ENCODE data around the gene GRAMD4.

GRCh38 chr22:46693634-46694415 lies 73.6 kb downstream of the GRAMD4 start:
- TF ChIP-seq CTCF (IDR thresholded peaks at IDR 0.05), result no peak
- TF ChIP-seq POLR2A (IDR thresholded peaks at IDR 0.05), result no peak
- no peak for TF ChIP-seq POLR2AphosphoS5 (IDR thresholded peaks at IDR 0.05)

Data from transverse colon (tissue), 4 donors.